GM19240 (cell line): ENCODE measurements around the gene ITGB1.
"Not testable (repeated sequence)": the region's sequence is repeated elsewhere in the genome, so short reads cannot be mapped to it uniquely, and the experiment has no call there.

Experiments
- DNase-seq: peaks from one replicate; pipeline ENCODE4 v3.0.0; 2011; ENCODE audit warnings: low spot score; ENCODE audit not compliant: insufficient read length

ITGB1 gene

GRCh38 chr10:32980558-32981468 lies 22.8 kb upstream of the ITGB1 start:
- DNase-seq: no peak

GRCh38 chr10:32980242-32980557 lies 22.2 kb upstream of the ITGB1 start:
- DNase-seq: no peak

DNA sequence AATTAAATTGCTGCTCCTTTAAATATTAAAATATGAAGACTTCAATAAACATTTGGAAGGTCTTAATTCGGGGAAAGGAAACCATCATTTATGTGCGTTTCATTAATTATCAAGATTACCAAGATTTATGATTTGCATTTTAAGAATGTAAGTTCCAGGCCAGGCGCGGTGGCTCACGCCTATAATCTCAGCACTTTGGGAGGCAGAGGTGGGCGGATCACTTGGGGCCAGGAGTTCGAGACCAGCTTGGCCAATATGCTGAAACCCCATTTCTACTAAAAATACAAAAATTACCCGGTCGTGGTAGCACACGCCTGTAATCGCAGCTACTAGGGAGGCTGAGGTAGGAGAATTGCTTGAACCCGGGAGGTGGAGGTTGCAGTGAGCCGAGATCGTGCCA lies 21.7 kb upstream of the ITGB1 start:
- DNase-seq: not testable (repeated sequence)

DNA sequence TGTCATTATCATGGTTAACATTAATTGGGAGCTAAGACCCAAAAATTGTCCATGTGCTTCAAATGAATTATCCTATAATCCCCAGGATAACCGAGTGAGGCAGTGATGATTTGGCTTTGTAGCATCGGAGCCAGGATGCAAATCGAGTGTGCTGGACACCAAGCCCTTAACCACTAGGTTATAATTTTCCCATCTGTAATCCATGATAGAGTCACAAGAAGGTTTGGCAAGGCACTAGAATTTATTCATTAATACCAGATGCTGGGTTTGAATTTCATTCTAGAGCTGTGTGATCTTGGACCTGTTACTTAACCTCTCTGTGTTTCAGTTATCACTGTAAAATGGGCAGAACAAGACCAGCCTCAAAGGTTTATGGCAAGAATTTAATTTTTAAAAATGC lies 21.0 kb upstream of the ITGB1 start:
- no peak for DNase-seq

- DNase-seq: not testable (repeated sequence)
Observed at GRCh38 chr10:32977846-32978809, 20.1 kb upstream of the ITGB1 start.

DNA sequence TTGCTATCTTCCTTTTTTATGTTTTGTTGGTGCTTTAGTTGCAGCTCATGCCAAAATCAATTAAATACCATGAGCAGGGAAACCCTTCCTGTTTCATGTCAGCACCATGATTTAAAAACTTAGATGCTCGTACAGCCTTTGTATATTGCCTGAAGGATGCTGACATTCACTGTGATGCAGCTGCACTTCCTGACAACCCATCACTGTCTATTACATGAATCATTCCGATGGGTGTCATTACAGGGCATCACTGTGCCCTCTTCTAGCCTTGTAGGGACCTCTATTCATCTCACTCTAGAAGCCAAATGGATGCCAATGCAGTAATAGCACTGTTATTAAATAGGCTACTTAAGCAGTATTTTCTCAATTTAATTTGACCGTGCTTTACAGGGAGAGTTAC lies 18.3 kb upstream of the ITGB1 start:
- no peak for DNase-seq

- no peak for DNase-seq
Observed at GRCh38 chr10:32972929-32973328, 14.9 kb upstream of the ITGB1 start.

- no peak for DNase-seq
Observed at GRCh38 chr10:32972460-32972859, 14.4 kb upstream of the ITGB1 start.

GRCh38 chr10:32971536-32972091 lies 13.6 kb upstream of the ITGB1 start:
- DNase-seq: no peak

DNA sequence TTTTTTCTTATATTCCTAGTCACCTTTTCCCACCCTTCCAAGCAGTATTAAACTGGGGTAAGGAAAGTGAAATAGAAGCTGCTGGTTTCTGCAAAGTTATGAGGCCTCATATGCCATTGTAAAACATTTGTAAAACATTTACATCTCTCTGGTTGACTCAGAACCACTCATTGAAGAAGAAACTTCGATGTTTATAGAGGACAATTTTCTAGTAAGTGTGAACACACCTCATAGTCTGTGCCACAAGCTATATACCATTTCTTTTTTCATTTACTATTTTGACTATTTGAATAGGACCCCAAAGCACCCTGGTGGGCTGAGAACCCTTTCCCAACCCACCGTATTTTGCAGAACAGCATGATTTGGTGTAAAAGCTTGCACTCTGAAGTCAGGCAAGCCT lies 12.9 kb upstream of the ITGB1 start:
- DNase-seq: no peak

- DNase-seq: no peak
Observed at GRCh38 chr10:32964270-32964669, 6.2 kb upstream of the ITGB1 start.

DNA sequence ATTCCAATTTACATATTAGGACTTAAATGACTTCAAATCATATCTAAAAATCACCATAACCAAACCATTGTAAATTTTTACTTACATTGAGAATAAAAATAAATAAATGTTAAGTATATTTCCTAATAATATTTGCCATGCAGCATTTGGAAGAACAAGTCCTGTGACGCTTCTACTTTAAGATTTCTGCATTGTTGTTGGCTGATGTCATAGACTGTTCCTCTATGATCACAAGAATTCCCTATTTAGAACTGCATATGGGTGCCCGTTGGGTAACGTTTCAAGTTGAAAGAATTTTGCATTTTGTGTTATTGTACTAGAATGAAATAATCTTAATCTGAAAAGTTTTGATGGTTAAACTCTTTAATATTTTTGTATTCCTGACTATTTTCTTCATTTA lies 5.1 kb upstream of the ITGB1 start:
- no peak for DNase-seq

DNA sequence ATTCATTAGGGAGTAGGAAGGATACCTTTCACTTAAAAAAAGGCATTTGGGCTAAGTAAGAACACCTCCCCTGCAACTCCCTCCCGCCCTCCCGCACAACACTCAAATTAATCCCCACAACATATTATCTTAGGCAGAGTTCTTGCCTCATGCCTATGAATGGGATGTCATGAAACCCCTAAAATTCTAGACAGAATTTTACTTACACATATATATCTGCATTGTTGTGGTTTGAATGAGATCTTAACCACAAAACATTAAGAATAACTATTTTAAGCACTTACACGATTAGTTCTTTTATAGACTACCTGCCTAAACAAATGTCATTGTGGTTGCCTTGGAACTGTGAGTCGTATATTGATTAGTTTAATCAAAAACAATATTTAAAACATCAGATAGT lies 4.5 kb upstream of the ITGB1 start:
- DNase-seq: no peak

DNA sequence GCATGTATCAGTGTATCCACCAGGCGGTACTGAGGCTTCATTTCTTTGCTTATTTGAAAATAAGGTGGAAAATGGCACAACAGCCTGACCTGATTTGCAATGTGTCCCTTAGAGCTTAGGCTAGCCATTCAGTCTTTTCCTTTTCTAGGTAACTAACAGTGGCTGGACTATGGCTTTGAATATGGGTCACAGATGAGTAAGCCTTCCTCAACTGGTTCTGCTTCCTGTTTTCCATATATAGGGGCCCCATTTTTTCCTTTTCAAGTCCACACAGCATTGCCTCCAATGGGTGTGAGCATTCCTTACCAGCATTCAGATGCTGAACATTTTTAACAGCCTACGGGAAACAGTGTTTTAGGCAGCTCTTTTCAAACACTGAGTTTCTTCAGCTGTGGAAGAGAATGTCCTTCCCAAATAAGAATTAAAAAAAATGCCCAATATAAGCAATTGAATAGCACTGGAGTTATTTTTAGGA lies 3.9 kb upstream of the ITGB1 start:
- DNase-seq: no peak

DNA sequence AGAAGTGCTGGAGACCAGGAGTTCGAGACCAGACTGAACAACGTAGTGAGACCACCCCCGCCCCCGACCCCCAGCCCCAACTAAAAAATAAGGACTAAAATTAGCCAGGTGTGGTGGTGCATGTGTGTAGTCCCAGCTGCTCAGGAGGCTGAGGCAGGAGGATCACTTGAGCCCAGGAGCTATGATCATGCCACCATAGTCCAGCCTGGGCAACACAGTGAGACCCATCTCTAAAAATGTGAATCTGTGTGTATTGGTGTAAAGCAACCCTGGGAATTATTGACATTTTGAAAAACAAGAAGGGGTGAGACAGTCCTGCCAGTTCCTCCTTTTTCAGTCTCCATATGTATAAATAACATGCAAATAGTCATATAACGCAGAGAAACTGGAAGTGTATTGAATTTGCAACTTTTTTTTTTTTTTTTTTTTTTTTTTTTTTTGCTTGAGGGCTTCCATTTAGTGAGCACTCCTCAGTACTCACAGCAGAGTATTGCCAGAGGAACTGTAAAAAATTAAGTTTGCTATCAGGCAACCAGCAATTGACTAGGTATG lies 3.4 kb upstream of the ITGB1 start:
- no peak for DNase-seq

- no peak for DNase-seq
Observed at GRCh38 chr10:32960022-32960421, 2.0 kb upstream of the ITGB1 start.

- DNase-seq: no peak
Observed at GRCh38 chr10:32959006-32959920, 1.2 kb upstream of the ITGB1 start.

DNA sequence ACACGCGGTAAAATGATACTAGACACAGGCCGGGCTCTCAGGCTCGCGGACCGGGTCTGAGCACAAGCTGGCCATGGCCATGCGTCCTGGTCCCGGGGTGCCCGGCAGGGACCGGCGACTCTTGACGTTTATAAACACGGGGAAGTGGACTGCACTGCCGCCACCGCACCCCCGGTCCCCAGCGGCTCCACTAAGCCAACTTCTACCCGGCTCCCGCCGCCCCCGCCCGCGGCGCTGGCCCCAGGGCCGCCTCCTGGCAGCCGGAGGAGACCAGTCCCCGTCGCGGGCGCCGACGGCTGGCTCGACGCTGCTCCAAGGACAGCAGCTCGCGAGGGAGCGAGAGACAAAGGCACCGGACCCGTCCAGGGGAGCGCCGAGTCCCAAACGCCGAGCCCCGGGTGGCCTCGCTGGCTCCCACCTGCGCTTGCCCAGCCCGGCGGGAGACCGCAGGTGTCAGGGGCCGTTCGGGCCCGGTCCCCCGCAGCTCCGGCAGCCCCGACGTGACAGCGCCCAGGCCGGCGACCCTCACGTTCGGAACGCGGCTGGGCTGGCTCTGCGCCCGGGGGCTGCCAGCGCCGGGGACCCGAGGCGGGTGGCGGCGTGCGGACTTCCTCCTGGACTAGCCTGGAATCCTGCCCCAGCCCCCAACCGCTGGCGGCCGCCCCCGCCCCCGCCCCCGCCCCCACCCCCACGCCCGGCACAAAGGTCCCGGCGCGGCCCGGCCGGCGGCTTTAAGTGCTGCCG lies 517 bp downstream of the ITGB1 start:
- no peak for DNase-seq

DNA sequence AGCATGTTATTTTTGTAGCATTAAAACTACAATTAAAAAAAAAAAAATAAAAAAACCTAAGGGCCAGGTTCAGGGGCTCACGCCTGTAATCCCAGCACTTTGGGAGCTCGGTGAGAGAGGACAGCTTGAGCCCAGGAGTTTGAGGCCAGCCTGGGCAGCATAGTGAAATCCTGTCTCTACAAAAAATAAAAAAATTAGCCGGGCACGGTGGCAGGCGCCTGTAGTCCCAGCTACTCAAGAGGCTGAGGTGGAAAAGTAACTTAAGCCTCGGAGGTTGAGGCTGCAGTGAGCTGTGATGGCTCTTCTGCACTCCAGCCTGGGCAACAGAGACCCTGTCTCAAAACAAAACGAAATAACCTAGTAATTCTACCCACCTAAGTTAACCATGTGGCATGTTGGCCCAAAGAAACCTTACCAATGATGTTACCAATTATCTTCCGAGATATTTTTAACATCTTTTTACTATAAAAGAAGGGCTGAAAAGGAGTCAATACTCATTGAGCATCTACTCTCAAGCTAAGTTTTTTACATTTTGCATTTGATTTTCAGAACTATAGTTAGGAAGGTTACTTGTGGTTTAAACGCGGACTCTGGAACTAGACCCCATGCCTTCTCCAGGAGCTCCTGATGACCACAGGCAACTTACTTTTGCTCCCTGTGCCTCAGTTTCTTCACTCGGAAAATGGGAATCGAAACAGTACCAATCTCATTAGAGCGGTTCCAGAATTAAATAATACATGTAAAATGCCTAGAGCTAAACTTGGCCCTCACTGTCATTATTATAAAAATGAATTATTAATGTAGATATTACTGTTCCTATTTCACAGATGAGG lies 1.4 kb downstream of the ITGB1 start:
- no peak for DNase-seq
